Fibroblast of lung (primary cell): ENCODE results near the gene EPB41L1. TPM values are rescaled to one million over a fixed set of nuclear protein-coding genes. Genes with fewer than 3 reads are reported as not detected.

ENCODE experiments used
- DNase-seq, 2 donors: peaks; one replicate each; pipeline versions ENCODE4 v3.0.0 to v3.0.0-alpha.2; 2010; ENCODE audit warnings: low read depth in 2 of 2
- H2AFZ ChIP-seq: 2 replicates; pipeline ENCODE4 v1.5.1; 2012; ENCODE audit warnings: low read length, control low read depth, inconsistent platforms
- H3K27ac ChIP-seq: 2 replicates; pipeline ENCODE4 v1.5.1; 2011; ENCODE audit warnings: low read length, control low read depth; ENCODE audit not compliant: insufficient read depth
- H3K27me3 ChIP-seq: 2 replicates; pipeline ENCODE4 v1.5.1; 2011; ENCODE audit warnings: mild to moderate bottlenecking, low read length; ENCODE audit not compliant: control insufficient read depth, insufficient read depth
- H3K36me3 ChIP-seq: 2 replicates; pipeline ENCODE4 v1.5.1; 2011; ENCODE audit warnings: low read length; ENCODE audit not compliant: control insufficient read depth, insufficient read depth
- H3K4me1 ChIP-seq: 2 replicates; pipeline ENCODE4 v1.5.1; 2011; ENCODE audit warnings: low read length; ENCODE audit not compliant: control insufficient read depth, insufficient read depth; ENCODE audit errors: extremely low read depth
- H3K4me2 ChIP-seq: 2 replicates; pipeline ENCODE4 v1.5.1; 2011; ENCODE audit warnings: low read length, control low read depth; ENCODE audit not compliant: insufficient read depth; ENCODE audit errors: extremely low read depth
- H3K4me3 ChIP-seq, 4 experiments: fragments of 200-600 bp in 1 of 4; sonication (generic) in 1 of 4; replicated peaks in 1 of 4; 2 replicates each; pipeline ENCODE4 v1.5.1; 2011 to 2016; ENCODE audit warnings: low read length in 4 of 4, low read depth in 3 of 4, mild to moderate bottlenecking in 3 of 4, control low read depth in 2 of 4, inconsistent platforms in 1 of 4, mixed read lengths in 1 of 4; ENCODE audit not compliant: insufficient read depth in 1 of 4; ENCODE audit errors: control extremely low read depth in 1 of 4
- H3K79me2 ChIP-seq: 2 replicates; pipeline ENCODE4 v1.5.1; 2012; ENCODE audit warnings: mild to moderate bottlenecking, low read length, inconsistent platforms; ENCODE audit not compliant: control insufficient read depth, insufficient read depth
- H3K9ac ChIP-seq: 2 replicates; pipeline ENCODE4 v1.5.1; 2011; ENCODE audit warnings: mild to moderate bottlenecking, low read length, control low read depth; ENCODE audit not compliant: insufficient read depth
- H3K9me3 ChIP-seq: 2 replicates; pipeline ENCODE4 v1.5.1; 2012; ENCODE audit warnings: low read depth, low read length; ENCODE audit not compliant: control insufficient read depth, insufficient read depth
- H4K20me1 ChIP-seq: 2 replicates; pipeline ENCODE4 v1.5.1; 2011; ENCODE audit warnings: low read length; ENCODE audit not compliant: control insufficient read depth, insufficient read depth; ENCODE audit errors: extremely low read depth
- CTCF ChIP-seq, 2 donors: IDR thresholded peaks in 1 of 2; conservative IDR thresholded peaks in 1 of 2; 1 replicate in 1 of 2; 2 replicates in 1 of 2; pipeline ENCODE4 v1.5.1; 2011 to 2012; ENCODE audit warnings: low read length in 2 of 2, control low read depth in 1 of 2, inconsistent platforms in 1 of 2, low read depth in 1 of 2, mild to moderate bottlenecking in 1 of 2
- EZH2 ChIP-seq: IDR thresholded peaks from 2 replicates; pipeline ENCODE4 v1.5.1; 2012; ENCODE audit warnings: low read length, control low read depth, mild to moderate bottlenecking; ENCODE audit errors: missing control alignments
- polyA plus RNA-seq, 2 donors: library from polyadenylated mRNA; depleted of rRNA in 1 of 2; stranded (reverse) in 1 of 2; unstranded in 1 of 2; fragments of >200 nt; gene quantifications; 2 replicates each; pipeline ENCODE4 v1.2.1, GENCODE V29; 2011 to 2012; ENCODE audit warnings: missing spikeins in 1 of 2
- total RNA-seq: library from RNA; depleted of rRNA; stranded (reverse); fragments of >200 nt; gene quantifications from 2 replicates; pipeline ENCODE4 v1.2.1, GENCODE V29; 2014

EPB41L1 gene
- total and polyA plus RNA-seq, 2 donors (not counting 1 experiment from before 2014, with no cell fraction given) = 16.2 to 17.0 TPM

GRCh38 chr20:36155629-36155971, 1.1 kb downstream of the EPB41L1 start:
- Histone ChIP-seq H3K27me3 (no peaks in the 10 kb centered on the region), H3K36me3 (no peaks in the 10 kb centered on the region), H2AFZ (no peak overlapping the region), H3K9ac (no peak overlapping the region), H3K4me3 (peak overlapping the region in 1 of 4 experiments; percentile 77), H3K79me2 (no peaks in the 10 kb centered on the region), H3K27ac (no peak overlapping the region), H3K9me3 (no peaks in the 10 kb centered on the region), H3K4me2 (peak overlapping the region; percentile 69), H4K20me1 (no peaks in the 10 kb centered on the region), H3K4me1 (peaks cover 7% of the 10 kb centered on the region)
- no peak for DNase-seq
- TF ChIP-seq EZH2 = no peak
- TF ChIP-seq CTCF (conservative IDR thresholded peaks at IDR 0.05 in 1 of 2, IDR thresholded peaks at IDR 0.05 in 1 of 2; ENCODE audit: low read depth in 1 of 2, low read length in 2 of 2) = no peak

GRCh38 chr20:36155991-36156390, 1.5 kb downstream of the EPB41L1 start:
- Histone ChIP-seq H3K9me3 (no peaks in the 10 kb centered on the region), H3K4me3 (no peak overlapping the region), H3K4me2 (no peak overlapping the region), H2AFZ (no peak overlapping the region), H3K27ac (no peak overlapping the region), H3K79me2 (no peaks in the 10 kb centered on the region), H4K20me1 (no peaks in the 10 kb centered on the region), H3K36me3 (no peaks in the 10 kb centered on the region), H3K4me1 (peaks cover 7% of the 10 kb centered on the region), H3K27me3 (no peaks in the 10 kb centered on the region), H3K9ac (no peak overlapping the region)
- TF ChIP-seq EZH2 = no peak
- TF ChIP-seq CTCF (conservative IDR thresholded peaks at IDR 0.05 in 1 of 2, IDR thresholded peaks at IDR 0.05 in 1 of 2; ENCODE audit: low read depth in 1 of 2, low read length in 2 of 2) = no peak
- no peak for DNase-seq

- Histone ChIP-seq H3K9me3 (no peaks in the 10 kb centered on the region), H3K4me2 (no peak overlapping the region), H3K27me3 (no peaks in the 10 kb centered on the region), H3K79me2 (no peaks in the 10 kb centered on the region), H3K27ac (no peak overlapping the region), H2AFZ (no peak overlapping the region), H3K4me1 (peaks cover 6% of the 10 kb centered on the region), H4K20me1 (no peaks in the 10 kb centered on the region), H3K9ac (no peak overlapping the region), H3K4me3 (no peak overlapping the region), H3K36me3 (no peaks in the 10 kb centered on the region)
- TF ChIP-seq EZH2 (no peak), CTCF (conservative IDR thresholded peaks at IDR 0.05 in 1 of 2, IDR thresholded peaks at IDR 0.05 in 1 of 2; ENCODE audit: low read depth in 1 of 2, low read length in 2 of 2) (no peak)
- DNase-seq = no peak
Observed at GRCh38 chr20:36157610-36158009, 3.1 kb downstream of the EPB41L1 start.
